Activated CD8-positive, alpha-beta memory T cell treated with anti-CD3 and anti-CD28 coated beads, Interleukin-2, amount 50 U/mL, for 1 hour (primary cell): ENCODE measurements around the gene PLCB4.

Experiments
- DNase-seq: peaks from one replicate; pipeline ENCODE4 v3.0.0-alpha.2; 2020; ENCODE audit errors: extremely low read depth

The PLCB4 gene

DNA sequence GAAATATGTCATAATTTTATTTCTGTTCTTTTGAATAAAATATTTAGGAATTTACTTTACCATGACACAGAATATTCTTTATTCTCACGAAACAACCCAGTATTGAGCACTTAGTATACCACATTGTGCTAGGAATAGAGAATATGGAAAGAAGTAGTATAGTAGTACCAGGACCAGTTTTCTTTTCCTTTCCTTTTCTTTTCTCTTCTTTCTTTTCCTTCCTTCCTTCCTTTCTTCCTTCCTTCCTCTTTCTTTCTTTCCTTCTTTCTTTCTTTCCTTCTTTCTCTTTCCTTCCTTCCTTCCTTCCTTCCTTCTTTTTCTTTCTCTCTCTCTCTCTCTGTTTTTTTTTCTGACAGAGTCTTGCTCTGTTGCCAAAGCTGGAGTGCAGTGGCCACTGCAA is 7.5 kb upstream of the PLCB4 start:
- no peak for DNase-seq

DNA sequence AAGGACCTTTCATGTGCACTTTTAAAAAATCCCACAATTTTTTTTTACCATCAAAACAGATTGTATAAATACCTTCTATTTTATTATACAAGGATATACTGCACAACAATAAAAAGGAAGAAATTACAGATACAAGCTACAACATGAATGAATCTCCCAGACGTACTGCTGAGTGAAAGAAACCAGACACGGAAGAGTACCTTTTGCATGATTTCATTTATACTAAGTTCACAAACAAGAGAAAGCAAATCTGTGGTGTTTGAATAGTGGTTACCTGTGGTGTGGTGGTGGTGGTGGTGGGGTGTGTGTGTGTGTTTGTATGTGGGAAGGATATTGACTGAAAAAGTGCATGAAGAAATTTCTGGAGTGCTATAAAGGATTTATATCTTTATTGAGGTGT is 6.8 kb upstream of the PLCB4 start:
- DNase-seq: no peak

DNA sequence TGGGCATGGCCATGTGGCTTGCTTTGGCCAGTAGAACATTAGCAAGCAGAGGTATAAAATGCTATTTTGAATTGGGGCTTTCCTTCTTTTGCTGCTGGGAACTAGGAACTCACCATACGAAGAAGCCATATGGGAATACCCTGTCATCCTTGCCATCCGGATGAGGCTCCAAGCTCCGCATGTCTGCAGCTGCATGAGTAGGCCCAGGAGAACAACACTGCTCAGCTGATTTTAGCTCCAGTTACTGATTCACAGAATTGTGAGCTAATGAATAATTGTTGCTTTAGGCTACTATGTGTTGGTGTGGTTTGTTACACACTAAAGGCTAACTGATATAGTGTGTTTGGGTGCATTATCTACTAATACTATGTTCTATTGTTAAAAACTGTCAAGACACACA is 2.7 kb upstream of the PLCB4 start:
- DNase-seq: no peak

DNA sequence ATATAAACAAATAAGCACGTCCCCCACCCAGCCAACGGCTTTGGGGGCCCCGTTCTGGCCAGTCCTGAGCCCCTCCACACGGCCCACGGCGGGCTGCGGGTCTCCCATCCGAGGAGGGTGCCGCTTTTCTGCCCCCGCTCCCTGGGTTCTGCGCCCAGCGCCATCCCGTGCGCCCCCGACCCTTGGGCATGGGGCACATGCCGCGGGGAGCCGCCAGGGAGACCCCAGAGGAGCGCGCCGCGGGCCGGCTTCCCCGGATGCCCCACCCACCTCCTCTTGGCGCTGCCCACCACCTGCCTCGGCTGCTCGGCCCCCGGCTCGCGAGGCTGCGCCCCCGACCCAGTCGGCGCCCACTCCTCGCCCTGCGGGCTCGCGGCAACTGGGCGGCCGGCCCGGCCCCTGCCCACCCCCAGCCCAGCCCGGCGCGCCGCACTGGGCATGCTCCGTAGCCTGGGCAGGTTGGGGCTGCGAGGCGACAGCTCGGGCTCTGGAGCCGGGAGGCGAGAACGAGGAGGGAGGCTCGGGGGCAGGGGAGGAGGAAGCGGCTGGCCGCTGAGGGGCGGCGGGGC is 570 bp upstream of the PLCB4 start:
- no peak for DNase-seq

DNA sequence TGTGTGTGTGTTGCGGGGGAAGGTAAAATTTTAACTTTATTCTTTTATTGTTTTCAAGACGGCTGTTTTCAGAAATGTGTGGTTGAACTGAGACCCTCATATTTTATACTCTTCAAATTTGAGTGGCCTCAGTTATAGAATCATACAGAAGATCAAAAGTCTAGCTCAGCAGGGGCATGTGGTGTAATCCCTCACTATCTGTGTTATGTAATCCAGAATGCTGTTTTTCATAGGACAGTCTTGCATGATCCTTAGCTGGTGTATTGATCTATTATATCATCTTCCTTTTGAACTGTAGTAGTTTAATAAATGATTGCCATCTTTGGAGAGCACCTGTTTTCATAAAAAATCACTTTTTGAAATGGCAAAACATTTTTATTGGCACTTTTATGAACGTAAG is 1.4 kb downstream of the PLCB4 start:
- DNase-seq: no peak

DNA sequence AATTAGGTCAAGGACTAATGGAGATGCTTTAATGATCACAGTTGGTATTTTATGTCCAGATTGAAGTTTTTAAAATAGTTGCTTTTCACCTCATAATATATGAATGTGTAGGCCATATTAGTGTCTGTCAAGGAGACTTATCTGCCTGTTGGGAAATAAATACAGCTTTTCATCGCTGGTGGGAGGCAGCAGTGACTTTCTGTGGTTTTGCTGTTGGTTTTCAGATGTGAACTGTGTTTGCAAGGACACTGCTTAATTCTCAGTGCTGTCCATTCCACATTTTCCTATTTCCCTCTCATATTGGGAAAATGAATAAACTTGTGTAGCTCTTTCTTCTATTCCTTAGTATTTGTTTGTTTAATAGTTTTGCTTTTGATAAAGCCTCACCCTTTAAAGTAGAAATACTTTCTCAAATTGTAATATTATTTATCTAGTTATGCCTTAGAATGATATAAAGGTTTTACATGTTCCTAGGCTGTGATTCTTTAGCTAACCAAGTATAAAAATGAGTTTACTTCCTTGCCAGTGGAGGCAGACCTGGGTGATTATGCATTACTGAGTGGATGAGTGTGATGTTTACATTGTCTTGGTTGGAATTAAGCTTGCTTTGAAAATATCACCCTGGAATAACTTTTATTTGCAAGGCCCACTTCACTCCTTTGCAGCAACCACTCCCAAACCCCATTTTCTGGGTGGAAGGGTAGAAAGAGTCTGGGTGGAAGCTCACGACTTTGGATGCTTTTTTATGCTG is 3.3 kb downstream of the PLCB4 start:
- DNase-seq: no peak

DNA sequence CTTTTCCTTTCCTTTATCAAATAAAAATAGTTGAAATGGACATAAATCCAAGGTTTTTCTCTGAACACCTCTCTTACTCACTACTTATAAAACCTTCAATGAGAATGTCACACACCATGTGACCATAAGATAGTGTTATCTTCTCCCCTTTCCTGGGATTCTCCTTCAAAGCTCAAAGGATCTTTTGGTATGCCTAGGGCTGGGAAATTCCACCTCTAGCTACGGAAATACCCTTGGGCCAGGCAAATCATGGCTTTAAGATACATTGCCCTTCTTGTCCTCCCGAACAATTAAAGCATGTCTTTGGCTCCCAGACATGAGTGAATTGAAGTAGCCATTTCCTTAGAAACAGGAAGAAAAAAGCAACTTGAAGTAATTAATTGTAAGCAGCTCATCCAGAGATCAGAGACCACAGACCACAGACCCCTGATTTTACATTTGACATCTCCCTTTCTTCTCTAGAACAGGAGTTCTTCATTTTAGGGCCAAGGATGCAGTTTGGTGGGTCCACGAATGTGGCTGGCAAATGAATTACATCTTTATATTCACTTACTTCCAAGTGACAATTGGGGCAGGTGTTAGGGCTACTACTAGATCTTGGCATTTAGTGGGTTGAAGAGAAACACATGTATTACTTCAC is 4.1 kb downstream of the PLCB4 start:
- no peak for DNase-seq

DNA sequence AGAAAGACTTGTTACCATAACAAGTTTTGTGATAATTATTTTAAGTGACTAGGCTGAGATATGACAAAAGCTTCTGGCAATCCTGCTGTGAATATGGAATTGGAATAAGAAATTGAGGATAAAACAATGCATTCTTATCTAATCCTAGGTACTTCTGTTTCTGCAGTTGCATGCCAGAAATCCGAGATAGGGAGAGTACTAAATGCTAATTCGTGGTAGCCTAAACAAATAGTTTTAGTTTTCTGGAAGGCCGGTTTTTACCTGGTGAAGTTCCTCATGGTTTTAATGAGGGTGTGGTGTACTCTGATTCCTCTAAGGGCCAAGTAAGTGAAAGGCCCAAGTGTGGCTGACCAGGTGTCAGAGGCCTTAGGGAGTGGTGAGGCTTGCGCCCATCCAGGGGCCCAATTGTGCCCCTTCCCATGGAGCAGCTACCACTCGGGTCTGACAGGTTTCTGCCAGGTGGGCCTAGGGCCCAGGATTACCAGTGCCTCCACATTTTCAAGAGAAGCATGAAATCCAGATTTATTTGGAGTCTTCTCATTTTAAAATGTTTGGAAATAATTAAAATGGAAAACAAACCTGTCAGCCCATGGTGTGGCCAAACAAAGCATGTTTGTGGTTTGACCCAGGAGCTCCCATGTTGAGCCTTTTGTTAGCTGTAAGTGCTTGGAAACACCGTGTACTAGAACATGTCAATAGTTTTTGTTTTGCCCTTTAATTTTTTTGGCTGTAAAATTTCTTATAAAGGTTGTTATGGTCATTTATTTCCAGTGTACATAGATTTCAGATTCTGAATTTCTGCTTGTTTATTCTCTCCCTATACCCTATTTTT is 6.6 kb downstream of the PLCB4 start:
- DNase-seq: no peak

DNA sequence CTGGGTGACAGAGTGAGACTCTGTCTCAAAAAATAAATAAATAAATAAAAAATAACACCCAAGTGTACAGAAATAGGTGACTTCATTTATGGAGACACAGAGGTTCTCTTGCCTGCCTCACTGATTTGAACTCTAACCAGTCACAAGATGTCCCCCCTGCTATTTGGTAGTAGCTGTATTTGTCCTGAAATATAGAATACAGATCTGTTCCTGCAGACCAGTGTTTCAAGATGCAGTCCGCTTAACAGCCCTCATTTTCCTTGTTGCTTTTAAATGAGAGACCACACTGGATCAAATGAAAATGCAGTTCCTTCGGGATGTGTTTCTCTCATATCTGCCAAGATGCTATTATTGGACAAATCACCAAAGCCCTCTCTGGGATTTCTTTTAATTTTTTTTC is 7.6 kb downstream of the PLCB4 start:
- no peak for DNase-seq

DNA sequence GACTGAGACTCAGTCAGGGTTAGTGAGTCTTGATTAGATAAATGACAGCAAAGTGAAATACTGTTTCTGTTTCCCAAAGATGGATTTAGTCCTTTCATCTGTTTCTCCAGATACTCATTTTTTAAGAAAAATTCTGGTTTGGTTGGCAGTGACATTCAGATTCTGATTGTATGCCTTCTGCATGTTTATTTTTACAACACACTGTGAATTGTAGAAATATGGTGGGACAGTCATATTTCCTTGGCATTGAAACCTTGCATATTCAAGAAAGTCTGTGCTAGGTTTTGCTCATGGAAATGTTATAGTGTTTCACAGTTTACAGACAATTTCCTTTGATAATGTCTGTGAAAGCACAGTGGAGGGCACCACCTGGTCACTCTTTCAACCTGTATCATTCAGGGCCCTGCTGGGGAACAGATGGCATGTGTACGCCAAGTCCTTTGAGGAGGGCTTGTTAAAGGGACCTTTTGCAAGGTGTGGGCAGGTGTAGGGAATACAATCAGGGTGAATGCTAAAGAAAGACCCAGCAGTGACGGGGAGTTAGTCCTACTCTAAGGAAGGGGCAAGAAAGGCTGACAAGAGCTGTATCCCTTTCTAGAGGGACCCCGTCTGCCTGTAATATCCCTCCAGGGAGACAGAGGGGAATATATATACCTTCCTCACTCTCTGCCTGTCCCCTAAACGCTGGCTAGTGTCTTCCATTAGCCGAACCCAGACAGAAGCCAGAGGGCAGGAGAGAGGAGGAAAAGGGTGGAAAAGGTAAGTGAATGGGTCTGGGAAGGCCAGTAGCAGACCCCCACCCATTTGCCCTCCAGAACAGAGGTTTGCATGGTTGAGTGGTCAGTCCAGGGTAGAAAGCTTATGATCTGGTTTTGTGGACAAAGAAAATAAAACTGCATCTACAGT is 10.2 kb downstream of the PLCB4 start:
- no peak for DNase-seq

DNA sequence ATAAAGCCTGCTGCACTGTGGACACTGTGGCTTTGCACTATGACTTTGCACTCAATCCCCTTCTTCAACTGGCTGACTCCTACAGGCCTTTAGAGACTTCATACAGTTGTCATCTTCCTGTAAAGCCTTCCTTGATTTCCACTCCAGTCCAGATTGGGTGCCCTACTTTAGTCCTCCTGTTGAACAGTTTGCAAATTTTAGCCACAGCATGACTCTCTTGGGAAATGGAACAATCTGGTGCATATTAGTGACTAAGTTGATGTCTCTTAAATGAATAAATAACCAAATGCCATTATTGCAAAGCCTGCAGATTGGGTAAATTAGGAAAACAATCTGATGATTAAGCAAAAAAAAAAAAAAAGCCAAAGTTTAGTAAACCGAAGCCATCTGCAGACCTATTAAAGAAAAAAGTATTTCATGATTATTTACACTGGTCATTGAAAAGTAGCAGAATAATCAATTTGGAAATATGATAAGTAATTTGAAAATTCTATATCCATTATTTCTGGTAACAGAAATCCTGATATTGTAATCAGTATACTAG is 12.6 kb downstream of the PLCB4 start:
- DNase-seq: no peak

DNA sequence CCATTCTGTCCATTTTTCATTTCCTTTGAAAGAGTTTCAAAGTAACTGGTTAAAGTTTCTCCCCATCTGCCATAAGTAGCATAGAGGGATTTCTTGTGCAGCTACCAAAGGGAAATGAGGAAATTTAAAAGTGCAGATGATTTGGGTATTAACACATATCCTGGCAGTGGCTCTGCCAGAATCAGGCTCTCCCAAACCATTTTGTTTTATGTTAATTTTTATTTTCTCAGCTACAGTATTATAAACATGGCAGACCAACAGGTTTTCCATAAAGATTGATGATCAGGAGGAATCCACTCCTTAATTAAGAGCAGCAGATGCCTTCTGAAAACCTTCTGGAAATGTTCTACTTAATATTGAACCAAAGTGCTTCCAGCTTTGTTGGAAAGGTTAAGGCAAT is 13.9 kb downstream of the PLCB4 start:
- no peak for DNase-seq

DNA sequence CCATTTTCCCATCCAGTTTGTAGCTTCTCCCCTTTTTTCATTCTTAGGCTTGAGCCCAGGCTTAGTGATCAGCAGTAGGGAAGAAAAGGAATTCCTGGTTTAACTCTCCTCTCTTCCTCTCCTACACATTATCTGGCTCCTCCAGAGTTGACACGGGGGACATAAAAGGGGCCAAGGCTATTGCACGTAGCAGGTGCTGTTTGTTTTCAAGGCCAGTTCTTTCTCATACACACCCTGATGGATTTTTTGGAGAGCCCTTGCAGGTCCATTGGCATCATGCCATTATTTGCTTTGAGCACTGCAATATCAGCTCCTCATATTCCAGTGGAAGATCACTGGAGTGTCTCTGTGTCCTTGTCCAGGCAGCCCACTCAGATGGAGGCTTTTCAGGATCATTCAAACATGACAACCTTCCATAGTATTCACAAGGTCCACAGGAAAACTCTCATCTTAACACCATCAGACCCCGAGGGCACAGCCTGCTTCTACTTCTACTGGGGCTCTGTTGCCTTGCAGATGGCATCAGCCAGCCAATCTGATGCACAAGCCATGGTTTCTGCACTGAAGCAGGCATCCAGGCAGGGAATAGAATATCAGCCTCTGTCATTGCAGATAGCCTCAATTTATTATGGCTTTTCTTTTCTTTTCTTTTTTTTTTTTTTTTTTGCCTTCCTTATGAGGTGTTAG is 18.8 kb downstream of the PLCB4 start:
- DNase-seq: no peak

DNA sequence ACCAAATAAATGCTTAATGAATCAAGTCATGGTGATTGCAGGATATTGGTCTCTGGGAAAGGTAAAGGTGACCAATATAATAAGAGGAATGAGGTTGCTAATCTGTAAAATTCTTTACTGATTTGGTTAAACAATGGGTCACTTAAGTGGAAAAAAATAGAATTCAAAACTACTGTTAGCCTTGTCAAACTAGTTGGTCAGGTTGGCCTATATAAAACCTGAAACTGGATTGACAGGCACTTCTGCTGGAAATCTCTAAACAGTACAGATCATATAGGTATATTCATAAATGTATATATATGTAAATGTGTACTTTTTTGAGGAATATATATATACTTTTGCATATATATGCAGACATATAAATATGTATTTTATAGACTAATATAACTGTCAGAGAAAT is 19.7 kb downstream of the PLCB4 start:
- DNase-seq: no peak

DNA sequence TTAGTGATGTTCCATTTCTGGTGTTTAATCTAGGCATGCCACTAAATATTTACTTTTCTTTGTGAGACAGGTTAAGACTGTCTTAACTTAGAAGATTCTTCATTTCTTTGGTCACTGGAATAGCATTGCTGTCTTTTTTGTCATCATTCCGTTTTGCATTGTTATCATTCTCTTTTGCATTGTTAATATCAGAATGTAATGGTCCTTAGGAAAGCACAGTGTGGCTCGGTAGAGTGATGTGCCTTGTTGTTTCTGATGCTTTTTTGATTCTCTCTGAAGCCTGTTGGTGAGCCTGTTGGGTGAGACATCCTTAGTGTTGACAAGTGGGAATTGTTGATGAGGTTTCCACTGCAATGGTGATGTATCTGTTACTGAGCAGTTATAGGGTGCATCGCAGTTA is 23.2 kb downstream of the PLCB4 start:
- no peak for DNase-seq

DNA sequence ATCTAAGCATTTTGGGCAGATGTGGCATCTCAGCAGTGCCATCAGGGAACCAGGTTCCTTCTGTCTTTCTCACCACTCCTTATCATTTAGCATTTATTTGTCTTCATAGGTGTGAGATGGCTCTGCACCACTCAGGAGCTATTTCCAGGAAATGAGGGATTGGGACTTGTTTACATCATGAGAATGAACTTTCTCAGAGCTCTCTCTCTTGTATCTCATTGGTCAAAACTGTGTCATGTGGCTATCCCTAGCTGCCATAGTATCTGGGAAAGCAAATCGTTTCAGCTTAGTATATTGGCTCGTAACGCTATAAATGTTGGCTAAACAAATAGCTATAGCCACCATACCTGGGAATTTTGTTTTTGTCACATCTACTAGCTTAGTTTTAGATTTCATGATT is 23.8 kb downstream of the PLCB4 start:
- no peak for DNase-seq

DNA sequence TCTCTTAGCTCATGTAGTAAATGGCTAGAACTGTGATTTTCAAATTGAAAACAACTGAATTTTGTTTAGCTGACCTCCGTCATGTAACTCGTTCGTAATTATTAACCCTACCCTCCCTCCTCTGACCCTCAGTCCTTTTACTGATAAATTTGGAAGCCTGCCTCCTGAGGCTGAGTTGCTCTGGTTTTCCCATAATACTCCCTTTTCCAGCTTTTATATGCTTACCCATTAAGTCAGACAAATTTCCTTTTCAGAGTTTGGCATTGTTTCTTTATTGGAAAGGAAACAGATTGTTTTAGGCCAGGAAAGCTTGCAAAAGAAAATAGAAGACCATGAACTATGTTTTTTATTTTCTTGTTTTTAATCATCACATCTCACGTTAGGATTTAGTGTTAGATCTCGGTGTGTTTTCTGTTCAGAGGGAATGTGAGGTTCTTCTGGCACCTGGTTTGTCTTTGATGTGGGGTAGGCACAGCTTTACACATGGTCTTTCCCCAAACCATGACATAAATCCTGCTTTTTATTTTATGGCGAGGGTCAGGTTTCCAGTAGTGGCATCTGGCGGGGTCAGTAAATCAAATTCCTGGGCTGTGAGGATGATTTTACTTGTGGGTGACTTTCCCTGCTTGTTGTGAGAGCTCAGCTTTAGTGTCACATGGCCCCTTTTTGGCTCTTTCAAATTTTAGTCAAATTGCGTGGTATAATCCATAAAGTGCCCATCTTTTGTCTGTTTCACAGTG is 24.5 kb downstream of the PLCB4 start:
- DNase-seq: no peak

DNA sequence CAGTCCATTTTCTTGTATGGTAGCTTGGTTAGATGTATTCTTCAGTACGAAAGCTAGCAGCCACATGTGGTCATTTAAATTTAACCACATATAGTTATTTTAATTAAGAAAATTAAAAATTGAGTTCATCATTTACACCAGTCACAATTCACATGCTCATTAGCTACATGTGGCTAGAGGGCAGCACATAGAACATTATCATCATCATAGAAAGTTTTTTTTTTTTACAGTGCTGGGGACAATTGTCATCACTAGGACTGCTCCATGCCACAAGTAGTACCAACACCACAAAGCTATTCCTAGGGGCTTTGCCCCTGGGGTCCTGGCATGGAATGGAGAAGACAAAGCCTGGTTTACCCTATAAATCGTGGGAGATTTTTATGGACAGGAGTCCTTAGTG is 30.5 kb downstream of the PLCB4 start:
- no peak for DNase-seq

DNA sequence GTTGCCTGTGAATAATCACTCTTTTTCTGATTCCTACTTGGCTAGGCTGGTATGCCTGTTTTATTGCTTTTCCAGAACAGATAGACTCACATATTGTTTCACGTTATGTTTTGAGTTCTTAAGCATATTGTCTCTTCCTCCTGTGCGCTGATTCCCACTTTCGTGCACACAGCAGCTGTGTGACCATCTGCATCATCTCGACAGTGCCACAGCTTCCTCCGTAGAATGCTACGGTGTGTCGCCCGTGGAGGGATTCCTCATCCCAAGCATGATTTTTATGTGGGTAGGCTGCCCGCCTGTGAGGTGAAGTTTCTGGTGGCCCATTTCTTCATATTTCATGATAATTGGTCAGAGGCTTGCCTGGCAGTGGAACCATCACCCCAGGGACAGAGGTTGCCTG is 31.8 kb downstream of the PLCB4 start:
- no peak for DNase-seq

DNA sequence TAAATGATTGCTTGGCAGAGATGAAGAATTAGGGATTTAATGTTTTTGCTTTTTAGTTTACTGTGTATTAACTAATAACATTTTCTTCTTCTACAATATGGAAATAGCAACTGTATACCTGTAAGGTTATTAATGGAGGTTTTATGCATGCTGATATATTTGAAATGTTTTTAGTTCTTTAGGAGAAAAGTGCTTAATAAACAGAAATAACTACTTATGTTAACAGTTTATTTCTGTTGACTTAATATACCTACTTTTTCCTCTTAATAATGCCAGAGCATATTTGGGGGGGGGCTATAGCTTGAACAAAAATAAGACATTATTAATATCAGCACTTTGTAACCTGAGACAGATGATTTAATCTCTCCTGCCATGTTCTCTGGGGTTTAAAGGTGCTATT is 33.6 kb downstream of the PLCB4 start:
- DNase-seq: no peak
